Keratinocyte (primary cell): Measurements from ENCODE around the gene FAM120B.

Experiments
- EZH2 ChIP-seq: IDR thresholded peaks from one replicate; pipeline ENCODE4 v1.6.1; 2012; ENCODE audit warnings: inconsistent platforms, mild to moderate bottlenecking, low read length, moderate library complexity
- TF ChIP-seq, protein P1 (sequence below), 3 experiments: IDR thresholded peaks in 1 of 3; conservative IDR thresholded peaks in 1 of 3; optimal IDR thresholded peaks in 1 of 3; 2 replicates in 2 of 3; 3 replicates in 1 of 3; pipeline versions ENCODE3 to v1.5.1; 2011; ENCODE audit warnings: low read length in 3 of 3, mild to moderate bottlenecking in 3 of 3, moderate library complexity in 2 of 3, control low read depth in 1 of 3, inconsistent platforms in 1 of 3; ENCODE audit not compliant: insufficient read depth in 2 of 3; ENCODE audit errors: extremely low read depth in 1 of 3

DNA sequence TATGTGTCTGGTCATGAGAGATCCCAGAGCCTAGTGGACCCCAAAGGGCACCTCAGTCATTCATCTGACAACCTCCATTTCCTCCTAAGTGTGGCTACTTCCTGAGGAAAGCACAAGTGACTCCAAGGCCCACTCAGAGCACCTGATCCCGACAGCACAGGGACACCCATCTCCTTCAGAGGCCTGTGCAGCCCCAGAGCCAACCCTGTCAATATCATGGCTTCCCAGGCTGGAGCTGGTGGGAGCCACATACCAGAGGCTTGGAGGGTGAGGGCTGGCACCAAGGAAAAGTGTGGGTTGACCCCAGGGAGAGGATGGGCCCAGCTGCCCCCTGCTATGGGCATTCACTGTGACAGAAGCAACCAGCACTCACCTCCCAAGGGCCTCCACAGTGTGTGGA lies 129.2 kb downstream of the FAM120B start:
- TF ChIP-seq, protein P1, sequence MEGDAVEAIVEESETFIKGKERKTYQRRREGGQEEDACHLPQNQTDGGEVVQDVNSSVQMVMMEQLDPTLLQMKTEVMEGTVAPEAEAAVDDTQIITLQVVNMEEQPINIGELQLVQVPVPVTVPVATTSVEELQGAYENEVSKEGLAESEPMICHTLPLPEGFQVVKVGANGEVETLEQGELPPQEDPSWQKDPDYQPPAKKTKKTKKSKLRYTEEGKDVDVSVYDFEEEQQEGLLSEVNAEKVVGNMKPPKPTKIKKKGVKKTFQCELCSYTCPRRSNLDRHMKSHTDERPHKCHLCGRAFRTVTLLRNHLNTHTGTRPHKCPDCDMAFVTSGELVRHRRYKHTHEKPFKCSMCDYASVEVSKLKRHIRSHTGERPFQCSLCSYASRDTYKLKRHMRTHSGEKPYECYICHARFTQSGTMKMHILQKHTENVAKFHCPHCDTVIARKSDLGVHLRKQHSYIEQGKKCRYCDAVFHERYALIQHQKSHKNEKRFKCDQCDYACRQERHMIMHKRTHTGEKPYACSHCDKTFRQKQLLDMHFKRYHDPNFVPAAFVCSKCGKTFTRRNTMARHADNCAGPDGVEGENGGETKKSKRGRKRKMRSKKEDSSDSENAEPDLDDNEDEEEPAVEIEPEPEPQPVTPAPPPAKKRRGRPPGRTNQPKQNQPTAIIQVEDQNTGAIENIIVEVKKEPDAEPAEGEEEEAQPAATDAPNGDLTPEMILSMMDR (optimal IDR thresholded peaks at IDR 0.05 in 1 of 3, IDR thresholded peaks at IDR 0.05 in 1 of 3, conservative IDR thresholded peaks at IDR 0.05 in 1 of 3; ENCODE audit: extremely low read depth in 1 of 3, insufficient read depth in 2 of 3, low read length in 3 of 3): no peak
- no peak for TF ChIP-seq EZH2
